ENCODE data around the gene DCUN1D2. TPM values are rescaled to one million over a fixed set of nuclear protein-coding genes. Genes with fewer than 3 reads are reported as not detected.

The DCUN1D2 gene
- total and polyA plus RNA-seq, 8 donors = 7.3 to 43.0 (median 21.7) TPM

DNA sequence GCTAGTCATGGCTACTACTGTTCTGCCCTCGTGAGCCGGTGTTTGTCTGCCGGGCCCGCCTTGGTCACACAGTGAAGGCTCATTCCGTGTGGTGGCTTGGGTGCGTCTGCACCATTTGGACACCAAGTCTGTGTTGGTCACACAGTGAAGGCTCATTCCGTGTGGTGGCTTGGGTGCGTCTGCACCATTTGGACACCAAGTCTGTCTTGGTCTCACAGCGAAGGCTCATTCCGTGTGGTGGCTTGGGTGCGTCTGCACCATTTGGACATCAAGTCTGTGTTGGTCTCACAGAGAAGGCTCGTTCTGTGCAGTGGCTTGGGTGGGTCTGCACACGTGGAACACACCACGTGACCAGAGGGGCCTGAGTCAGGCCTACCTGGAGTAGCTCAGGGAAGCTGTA lies 29.0 kb upstream of the DCUN1D2 start:
- Histone ChIP-seq H3K36me3 (peaks cover 9 to 83% (median 78%) of the 10 kb centered on the region in 4 donors), H3K9me3 (no peaks in the 10 kb centered on the region), H3K4me3 (no peak overlapping the region), H3K4me1 (no peaks in the 10 kb centered on the region), H3K27ac (no peak overlapping the region), H3K27me3 (no peaks in the 10 kb centered on the region)
- WGBS, 5 donors = 90 to 96% (median 96%) methylated on average over 14 of the region's 14 CpGs
- intact Hi-C loops (cut with DNase I; ENCODE audit: low total_unique reads) = no loop called here
- DNase-seq = no peak
- TF ChIP-seq POLR2AphosphoS5 (IDR thresholded peaks at IDR 0.05) (no peak), EP300 (IDR thresholded peaks at IDR 0.05) (no peak), POLR2A (IDR thresholded peaks at IDR 0.05) (no peak)
- TF ChIP-seq, protein P1, sequence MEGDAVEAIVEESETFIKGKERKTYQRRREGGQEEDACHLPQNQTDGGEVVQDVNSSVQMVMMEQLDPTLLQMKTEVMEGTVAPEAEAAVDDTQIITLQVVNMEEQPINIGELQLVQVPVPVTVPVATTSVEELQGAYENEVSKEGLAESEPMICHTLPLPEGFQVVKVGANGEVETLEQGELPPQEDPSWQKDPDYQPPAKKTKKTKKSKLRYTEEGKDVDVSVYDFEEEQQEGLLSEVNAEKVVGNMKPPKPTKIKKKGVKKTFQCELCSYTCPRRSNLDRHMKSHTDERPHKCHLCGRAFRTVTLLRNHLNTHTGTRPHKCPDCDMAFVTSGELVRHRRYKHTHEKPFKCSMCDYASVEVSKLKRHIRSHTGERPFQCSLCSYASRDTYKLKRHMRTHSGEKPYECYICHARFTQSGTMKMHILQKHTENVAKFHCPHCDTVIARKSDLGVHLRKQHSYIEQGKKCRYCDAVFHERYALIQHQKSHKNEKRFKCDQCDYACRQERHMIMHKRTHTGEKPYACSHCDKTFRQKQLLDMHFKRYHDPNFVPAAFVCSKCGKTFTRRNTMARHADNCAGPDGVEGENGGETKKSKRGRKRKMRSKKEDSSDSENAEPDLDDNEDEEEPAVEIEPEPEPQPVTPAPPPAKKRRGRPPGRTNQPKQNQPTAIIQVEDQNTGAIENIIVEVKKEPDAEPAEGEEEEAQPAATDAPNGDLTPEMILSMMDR (IDR thresholded peaks at IDR 0.05) = no peak

DNA sequence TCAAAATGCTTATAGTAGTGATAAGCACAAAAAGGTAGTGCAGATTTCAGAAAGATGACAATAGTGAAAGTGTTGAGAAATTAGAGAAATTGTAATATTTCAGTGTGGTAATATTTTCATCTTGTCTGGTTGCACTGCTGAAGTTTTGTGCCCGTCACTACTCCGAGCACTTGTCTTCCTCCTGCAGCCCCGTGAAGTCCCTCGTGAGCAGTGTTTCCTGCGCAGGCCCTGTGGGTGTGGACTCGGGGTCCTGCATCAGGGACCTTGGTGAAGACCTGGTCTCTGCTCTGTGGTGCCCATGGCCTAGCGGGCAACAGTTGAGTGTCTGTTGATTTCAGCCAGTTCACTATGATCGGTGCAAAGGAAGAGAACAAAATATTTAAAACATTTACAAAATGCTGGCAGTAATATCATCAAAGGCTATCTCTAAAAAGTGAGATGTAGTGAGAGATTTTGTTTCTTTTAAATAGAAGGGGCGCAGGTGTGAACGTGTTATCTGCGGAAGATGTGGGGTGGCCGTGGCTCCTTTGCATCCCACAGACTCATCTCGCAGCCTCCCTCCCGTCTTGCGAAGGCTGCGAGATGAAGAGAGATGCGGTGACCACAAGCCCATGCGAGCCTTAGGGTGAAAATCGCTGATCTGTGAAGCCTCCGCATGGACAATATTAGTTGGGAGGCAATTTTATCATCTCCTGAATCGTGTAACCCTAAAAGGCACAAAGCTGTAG lies 27.7 kb upstream of the DCUN1D2 start:
- H3K27ac ChIP-seq = no peak overlapping the region
- H3K4me3 ChIP-seq = no peak overlapping the region
- no peak for DNase-seq
- H3K4me1 ChIP-seq = no peaks in the 10 kb centered on the region
- H3K9me3 ChIP-seq = no peaks in the 10 kb centered on the region
- H3K27me3 ChIP-seq = no peaks in the 10 kb centered on the region
- H3K36me3 ChIP-seq = peaks cover 9 to 89% (median 81%) of the 10 kb centered on the region in 4 donors
- WGBS, 5 donors = 86 to 95% (median 90%) methylated on average over 21 of the region's 21 CpGs
- TF ChIP-seq POLR2A (IDR thresholded peaks at IDR 0.05) = no peak
- no peak for TF ChIP-seq POLR2AphosphoS5 (IDR thresholded peaks at IDR 0.05)
- TF ChIP-seq, protein P1 (IDR thresholded peaks at IDR 0.05) = no peak
- no peak for TF ChIP-seq EP300 (IDR thresholded peaks at IDR 0.05)
- intact Hi-C loops (cut with DNase I; ENCODE audit: low total_unique reads) = no loop called here

GRCh38 chr13:113514847-113515246 lies 24.3 kb upstream of the DCUN1D2 start:
- H3K9me3 ChIP-seq = no peaks in the 10 kb centered on the region
- WGBS, 5 donors = 88 to 97% (median 96%) methylated on average over 5 of the region's 5 CpGs
- no peaks in the 10 kb centered on the region for H3K27me3 ChIP-seq
- H3K4me3 ChIP-seq = no peak overlapping the region
- H3K4me1 ChIP-seq = no peaks in the 10 kb centered on the region
- intact Hi-C loops (cut with DNase I; ENCODE audit: low total_unique reads) = no loop called here
- H3K36me3 ChIP-seq = peaks cover 20 to 90% (median 78%) of the 10 kb centered on the region in 4 donors
- no peak for TF ChIP-seq POLR2A (IDR thresholded peaks at IDR 0.05)
- TF ChIP-seq, protein P1 (IDR thresholded peaks at IDR 0.05) = no peak
- no peak for TF ChIP-seq EP300 (IDR thresholded peaks at IDR 0.05)
- no peak for DNase-seq
- no peak overlapping the region for H3K27ac ChIP-seq

DNA sequence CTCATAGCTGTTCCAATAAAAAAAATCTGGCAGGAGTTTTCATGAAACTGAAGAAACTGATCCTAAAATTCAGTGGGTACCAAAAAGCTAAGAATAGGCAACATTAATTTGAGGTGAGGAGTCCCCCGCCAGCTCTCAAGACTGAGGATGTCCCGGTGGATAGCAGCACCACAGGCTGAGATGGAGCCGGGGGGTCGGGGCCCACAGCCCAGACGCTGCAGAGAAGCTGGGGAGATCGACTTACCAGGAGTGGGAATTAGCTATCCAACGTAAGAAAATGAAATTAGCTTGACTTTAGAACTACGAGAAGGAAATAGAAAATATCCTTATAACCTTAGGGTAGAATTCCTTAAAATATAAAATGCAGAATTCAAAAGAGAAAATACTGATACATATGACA lies 23.2 kb upstream of the DCUN1D2 start:
- no peak overlapping the region for H3K27ac ChIP-seq
- 86 to 94% (median 88%) methylated on average over 8 of the region's 8 CpGs for WGBS, 5 donors
- intact Hi-C loops (cut with DNase I; ENCODE audit: low total_unique reads) = no loop called here

More for the DNA sequence above, 23.2 kb upstream of the DCUN1D2 start:
- H3K27me3 ChIP-seq = no peaks in the 10 kb centered on the region
- no peaks in the 10 kb centered on the region for H3K9me3 ChIP-seq
- DNase-seq = no peak
- no peak overlapping the region for H3K4me3 ChIP-seq
- peaks cover 20 to 89% (median 77%) of the 10 kb centered on the region in 4 donors for H3K36me3 ChIP-seq
- TF ChIP-seq POLR2A (IDR thresholded peaks at IDR 0.05) = no peak
- TF ChIP-seq EP300 (IDR thresholded peaks at IDR 0.05) = no peak
- TF ChIP-seq, protein P1 (IDR thresholded peaks at IDR 0.05) = no peak
- no peaks in the 10 kb centered on the region for H3K4me1 ChIP-seq
